ENCODE measurements around the gene CACUL1. TPM values are rescaled to one million over a fixed set of nuclear protein-coding genes. Genes with fewer than 3 reads are reported as not detected.
A peak's percentile ranks its signal among the peaks of the same experiment; 100 is the strongest.
"Not testable (repeated sequence)": the region's sequence is repeated elsewhere in the genome, so short reads cannot be mapped to it uniquely, and the experiment has no call there.

The CACUL1 gene
- polyA plus RNA-seq (ENCODE audit: insufficient read length in 10 of 10), result 10 to 100 TPM; 16.7 to 27.8 (median 21.4) TPM
- long read RNA-seq, donor 1, full-length matches to known transcripts, result 5 of 5 reads
- long read RNA-seq, donor 1, partial matches to known transcripts, result 0 of 5 reads
- long read RNA-seq, donor 1, other reads (novel, unspliced or antisense), result 0 of 5 reads
- long read RNA-seq, donor 2, full-length matches to known transcripts, result 4 of 4 reads
- long read RNA-seq, donor 2, partial matches to known transcripts, result 0 of 4 reads
- long read RNA-seq, donor 2, other reads (novel, unspliced or antisense), result 0 of 4 reads
- long read RNA-seq, donor 3, result 0 reads
- long read RNA-seq, donor 4, full-length matches to known transcripts, result 2 of 2 reads
- long read RNA-seq, donor 4, partial matches to known transcripts, result 0 of 2 reads
- long read RNA-seq, donor 4, other reads (novel, unspliced or antisense), result 0 of 2 reads
- long read RNA-seq, donor 5, full-length matches to known transcripts, result 12 of 12 reads
- long read RNA-seq, donor 5, partial matches to known transcripts, result 0 of 12 reads
- long read RNA-seq, donor 5, other reads (novel, unspliced or antisense), result 0 of 12 reads
- long read RNA-seq, donor 6, full-length matches to known transcripts, result 7 of 7 reads
- long read RNA-seq, donor 6, partial matches to known transcripts, result 0 of 7 reads
- long read RNA-seq, donor 6, other reads (novel, unspliced or antisense), result 0 of 7 reads
- long read RNA-seq, donor 7, full-length matches to known transcripts, result 6 of 6 reads
- long read RNA-seq, donor 7, partial matches to known transcripts, result 0 of 6 reads
- long read RNA-seq, donor 7, other reads (novel, unspliced or antisense), result 0 of 6 reads
- long read RNA-seq, donor 8, full-length matches to known transcripts, result 10 of 10 reads
- long read RNA-seq, donor 8, partial matches to known transcripts, result 0 of 10 reads
- long read RNA-seq, donor 8, other reads (novel, unspliced or antisense), result 0 of 10 reads
- long read RNA-seq, donor 9, result 0 reads

DNA sequence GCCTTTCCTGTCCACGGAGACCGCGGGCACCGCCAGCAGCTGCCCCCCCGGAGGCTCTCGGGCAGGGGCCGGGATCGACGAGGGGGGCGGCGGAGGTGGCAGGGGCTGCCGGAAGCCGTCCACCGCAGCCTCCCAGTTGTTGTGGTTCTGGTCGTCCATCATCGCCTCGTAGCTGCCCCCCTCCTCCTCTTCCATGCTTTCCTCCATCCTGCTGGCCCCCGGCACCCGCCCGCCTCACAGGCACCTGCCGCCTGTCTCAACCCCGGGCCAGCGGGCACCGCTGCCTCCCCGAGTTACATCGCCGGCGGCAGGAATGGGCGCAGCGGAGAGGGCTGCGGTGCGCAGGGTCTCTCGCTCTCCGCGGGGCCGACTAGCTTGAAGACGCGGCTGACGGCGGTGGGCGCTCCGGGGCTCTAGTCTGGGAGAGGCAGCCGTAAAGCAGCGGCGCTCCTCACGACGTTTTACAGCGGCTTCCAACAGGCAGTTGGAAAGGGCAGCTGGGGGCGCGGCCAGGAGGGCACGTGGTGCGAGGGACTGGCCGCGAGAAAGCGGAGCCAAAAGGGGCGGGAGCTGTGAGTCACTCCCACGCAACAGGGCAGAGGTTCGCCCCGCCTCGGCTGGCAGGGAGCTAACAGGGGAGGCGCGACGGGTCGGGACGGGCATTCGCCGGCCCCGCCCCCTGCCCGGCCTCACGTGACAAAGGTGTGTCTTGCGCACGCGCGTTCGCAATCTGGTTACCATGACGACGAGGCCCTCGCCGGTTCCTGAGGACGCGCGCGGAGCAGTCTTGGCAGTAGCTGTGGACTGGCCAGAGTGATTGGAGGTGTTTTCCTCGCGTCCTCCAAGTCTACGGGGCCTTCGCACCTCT lies at the start of gene CACUL1:
CACUL1 (minus strand) TSS at position 415 of the 868 bp plus-strand sequence; CDS start at position 207, 208 bp downstream.
- peak; percentile 100 for DNase-seq

DNA sequence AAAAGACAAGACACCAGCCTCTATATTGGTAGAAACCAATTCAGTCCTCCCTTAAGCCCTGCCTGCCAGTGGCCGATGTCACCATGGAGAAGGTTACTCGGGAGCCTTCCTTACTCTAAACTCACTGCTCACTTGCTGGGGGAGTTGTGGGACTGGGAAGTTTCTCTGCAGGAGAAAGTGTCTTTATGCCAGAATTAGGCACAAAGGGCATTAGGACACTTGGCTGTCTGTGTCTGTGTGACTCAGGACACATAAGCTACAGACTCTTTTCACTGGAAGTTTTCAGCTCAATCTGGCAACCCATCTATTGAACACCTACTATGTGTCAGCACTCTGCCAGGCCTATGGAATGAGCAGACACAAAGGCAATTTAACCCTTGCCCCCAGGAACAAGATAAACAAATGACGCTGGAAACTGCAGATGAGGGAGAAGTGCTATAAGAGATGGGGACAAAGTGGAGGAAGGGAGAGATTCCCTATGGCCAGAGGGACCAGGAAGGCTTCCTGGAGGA lies 49.5 kb upstream of the CACUL1 start:
- DNase-seq, result no peak

DNA sequence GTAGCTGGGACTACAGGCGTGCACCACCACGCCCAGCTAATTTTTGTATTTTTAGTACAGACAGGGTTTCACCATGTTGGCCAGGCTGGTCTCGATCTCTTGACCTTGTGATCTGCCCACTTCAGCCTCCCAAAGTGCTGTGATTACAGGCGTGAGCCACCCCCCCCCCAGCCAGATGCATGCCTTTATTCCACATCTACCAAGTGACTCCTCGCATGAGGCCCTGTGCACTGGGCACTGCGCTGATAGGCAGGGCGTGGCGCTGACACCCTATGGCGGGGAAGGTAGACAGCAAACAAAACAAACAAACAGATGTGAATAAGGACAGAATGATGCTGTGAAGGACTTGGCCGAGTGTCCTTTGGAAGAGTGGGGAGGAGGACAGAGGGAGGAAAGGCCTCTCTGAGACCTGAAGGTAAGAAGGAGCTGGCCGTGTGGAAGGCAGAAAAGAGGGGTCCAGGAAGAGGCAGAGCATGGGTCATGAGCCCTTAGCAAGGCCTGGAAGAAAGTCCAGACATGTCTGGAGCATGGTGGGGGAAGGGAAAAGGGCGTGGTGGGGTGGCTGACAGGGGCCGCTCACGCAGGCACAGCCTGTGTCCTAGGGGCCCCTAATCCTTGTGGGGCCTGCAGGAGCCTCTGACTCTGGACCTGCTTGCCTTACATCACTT lies 47.5 kb upstream of the CACUL1 start:
- DNase-seq, result no peak

DNA sequence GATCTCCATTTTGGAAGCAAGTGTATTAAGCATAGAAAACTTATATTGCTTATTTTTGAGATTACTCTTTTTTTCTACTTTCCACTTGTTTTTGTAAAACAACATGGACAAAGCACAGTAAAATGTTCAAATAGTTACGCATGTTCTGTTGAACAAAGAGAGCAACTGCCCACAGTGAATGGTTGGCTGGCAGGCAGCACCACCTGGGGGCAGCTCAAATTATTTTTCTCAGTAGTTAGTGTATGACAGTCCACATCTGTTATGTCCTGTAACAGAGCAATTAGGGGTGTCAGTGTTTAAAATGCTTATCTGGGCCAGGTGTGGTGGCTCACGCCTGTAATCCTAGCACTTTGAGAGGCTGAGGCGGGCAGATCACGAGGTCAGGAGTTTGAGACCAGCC lies 46.1 kb upstream of the CACUL1 start:
- DNase-seq, result peak in 1 of 3 donors; percentile 30

DNA sequence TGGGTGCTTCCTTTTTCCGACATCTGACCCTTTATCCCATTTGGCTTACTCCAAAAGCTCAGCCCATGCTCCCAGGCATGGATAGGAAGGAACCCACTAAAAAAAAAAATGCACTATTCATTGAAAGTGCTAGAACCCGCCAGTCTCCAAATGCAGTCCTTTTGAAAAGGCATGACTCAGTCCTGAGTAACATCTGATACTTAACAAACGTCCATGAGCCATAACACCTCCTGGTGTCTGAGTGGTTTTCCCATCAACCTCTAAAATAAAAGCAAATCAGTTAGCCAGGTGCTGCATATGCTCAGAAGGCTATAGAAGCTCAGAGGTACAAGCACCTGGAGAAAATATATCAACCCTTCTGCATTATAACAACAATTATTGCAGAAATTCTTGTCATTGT lies 45.0 kb upstream of the CACUL1 start:
- no peak for DNase-seq

DNA sequence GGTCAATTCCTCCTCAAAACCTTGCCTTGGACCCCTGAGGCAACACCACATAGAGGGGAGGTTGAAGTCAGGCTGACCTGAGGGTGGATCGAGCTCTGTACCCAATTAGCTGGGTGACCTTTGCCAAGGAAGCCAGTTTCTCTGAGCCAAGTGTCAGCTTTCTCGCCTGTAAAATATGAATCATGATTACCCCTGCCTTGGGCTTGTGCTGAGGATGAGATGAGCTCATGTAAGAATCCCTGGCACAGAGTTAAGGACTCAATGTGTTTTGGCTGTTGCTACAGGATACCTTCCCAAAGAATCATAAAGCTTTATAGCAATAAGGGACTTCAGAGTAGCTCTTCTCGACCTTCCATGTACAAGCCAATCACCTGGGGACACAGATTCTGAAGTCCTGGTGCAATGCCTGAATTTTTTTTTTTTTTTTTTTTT lies 43.5 kb upstream of the CACUL1 start:
- DNase-seq, result peak in 2 of 3 donors; percentile 78 to 89

DNA sequence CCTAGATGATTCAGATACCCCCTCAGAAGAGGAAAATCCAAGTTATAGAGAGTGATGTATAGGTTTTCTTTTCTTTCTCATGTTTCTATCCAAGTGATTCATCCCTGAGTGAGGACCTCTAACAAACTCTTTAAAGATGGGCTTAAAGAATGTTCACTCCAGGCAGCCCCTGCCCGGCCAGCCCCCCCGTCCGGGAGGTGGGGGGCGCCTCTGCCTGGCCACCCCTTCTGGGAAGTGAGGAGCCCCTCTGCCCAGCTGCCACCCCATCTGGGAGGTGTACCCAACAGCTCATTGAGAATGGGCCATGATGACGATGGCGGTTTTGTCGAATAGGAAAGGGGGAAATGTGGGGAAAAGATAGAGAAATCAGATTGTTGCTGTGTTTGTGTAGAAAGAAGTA lies 40.2 kb upstream of the CACUL1 start:
- DNase-seq, result not testable (repeated sequence)

DNA sequence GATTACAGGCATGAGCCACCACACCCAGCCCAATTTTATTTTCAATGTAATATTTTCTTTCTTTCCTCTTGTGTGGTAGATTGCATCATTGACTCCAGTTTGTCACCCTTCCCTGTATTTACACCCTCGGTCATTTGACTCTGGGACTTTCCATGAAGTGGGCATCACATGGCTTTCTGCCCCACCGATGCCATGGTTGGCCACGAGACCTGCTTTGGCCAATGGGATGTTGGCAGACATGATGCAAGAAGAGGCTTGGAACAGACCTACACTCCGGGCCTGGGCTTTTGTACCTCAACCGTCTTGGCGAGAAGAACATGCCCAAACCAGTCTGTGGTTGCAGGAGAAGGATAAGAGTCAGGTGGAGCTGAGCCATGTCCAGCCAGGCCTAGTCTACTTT lies 38.8 kb upstream of the CACUL1 start:
- no peak for DNase-seq

DNA sequence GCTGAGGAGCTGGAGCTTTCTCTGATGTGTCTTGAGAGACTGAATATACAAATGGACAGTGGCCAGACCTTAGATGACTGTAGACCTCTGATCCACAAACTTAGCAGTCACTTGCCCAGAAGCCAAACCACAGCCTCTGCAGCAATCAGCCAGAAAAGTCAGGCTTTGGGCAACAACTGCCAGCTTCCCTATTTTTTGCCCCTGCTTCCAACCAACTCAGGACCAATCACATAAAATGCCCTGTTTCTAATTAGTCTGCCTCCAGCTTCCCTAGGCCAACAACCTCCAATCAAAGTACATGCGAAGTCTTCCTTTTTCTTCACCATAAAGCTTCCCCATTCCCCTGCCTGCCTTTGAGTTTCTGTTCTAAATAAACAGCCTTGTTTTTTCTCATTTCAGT lies 37.8 kb upstream of the CACUL1 start:
- DNase-seq, result peak in 2 of 3 donors; percentile 10 to 36

DNA sequence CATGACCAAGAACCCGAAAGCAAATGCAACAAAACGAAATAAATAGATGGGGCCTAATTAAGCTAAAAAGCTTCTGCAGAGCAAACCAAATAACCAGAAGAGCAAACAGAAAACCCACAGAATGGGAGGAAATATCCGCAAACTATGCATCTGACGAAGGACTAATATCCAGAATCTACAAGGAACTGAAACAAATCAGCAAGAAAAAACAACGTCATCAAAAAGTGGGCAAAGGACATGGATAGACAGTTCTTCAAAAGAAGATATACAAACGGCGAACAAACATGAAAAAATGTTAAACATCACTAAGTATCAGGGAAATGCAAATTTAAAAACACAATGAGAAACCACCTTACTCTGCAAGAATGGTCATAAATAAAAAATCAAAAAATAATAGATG lies 35.3 kb upstream of the CACUL1 start:
- DNase-seq, result no peak

DNA sequence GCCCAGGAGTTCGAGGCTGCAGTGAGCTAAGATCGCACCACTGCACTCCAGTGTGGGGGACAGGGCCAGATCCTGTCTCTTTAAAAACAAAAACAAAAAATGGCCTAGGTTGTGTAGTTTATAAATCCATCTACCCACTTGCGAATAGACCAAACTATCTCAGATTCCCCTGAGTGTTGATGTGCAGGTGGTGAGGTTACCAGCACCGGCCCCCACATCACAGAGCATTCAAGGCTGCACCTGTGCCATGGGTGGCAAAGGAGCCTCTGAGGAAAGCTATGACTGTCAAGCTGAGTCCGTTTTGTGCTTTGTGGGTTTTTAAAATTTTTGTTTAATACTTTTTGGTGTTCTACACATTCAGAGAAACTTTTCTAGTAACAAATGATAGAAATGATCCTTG lies 30.8 kb upstream of the CACUL1 start:
- no peak for DNase-seq

DNA sequence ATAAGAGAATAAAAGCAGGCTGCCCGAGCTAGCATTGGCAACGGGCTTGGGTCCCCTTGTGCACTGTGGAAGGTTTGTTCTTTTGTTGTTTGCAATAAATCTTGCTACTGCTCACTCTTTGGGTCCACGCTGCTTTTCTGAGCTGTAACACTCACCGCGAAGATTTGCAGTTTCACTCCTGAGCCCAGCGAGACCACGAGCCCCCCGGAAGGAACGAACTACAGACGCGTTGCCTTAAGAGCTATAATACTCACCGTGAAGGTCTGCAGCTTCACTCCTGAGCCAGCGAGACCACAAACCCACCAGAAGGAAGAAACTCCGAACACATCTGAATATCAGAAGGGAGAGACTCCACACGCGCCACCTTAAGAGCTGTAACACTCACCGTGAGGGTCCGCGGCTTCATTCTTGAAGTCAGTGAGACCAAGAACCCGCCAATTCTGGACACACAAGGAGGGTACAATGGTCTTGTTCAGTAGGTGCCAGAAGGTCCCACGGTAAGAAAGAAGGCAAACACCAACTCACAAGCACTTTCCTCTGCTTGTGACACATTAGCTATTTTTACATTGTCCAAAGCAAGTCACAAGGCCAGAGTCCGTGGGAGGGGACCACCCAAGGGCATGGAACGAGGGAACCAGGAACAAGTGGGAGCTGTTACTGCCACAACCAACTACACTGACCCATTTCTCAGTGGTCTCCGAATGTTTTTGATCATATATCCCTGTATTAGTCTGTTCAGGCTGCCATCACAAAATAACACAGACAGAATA lies 29.2 kb upstream of the CACUL1 start:
- no peak for DNase-seq

DNA sequence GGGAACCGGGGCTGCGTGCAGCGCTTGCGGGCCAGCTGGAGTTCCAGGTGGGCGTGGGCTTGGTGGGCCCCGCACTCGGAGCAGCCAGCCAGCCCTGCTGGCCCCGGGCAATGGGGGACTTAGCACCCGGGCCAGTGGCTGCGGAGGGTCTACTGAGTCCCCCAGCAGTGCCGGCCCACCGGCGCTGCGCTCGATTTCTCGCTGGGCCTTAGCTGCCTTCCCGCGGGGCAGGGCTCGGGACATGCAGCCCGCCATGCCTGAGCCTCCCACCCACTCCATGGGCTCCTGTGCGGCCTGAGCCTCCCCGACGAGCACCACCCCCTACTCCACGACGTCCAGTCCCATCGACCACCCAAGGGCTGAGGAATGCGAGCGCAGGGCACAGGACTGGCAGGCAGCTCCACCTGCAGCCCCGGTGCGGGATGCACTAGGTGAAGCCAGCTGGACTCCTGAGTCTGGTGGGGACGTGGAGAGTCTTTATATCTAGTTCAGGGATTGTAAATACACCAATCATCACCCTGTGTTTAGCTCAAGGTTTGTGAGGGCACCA lies 28.2 kb upstream of the CACUL1 start:
- DNase-seq, result not testable (repeated sequence)

DNA sequence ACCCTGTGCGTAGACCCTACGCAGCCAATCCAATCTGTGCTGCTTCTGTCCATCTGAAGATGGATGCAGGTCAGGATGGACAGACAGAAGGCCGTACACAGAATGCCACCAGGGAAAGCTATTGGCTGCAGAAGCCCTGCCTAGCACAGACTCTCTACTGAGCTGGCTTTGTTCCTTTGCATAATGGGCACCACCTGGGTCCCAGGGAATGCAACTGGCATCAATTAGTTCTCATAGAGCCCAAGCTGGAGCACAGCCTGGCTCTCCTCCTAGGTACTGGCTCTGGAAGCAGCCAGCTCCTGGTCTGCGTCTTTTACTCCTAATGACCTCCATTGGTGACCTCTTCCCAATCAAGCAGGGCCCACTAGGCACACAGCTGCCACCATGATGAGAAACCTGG lies 26.8 kb upstream of the CACUL1 start:
- no peak for DNase-seq

DNA sequence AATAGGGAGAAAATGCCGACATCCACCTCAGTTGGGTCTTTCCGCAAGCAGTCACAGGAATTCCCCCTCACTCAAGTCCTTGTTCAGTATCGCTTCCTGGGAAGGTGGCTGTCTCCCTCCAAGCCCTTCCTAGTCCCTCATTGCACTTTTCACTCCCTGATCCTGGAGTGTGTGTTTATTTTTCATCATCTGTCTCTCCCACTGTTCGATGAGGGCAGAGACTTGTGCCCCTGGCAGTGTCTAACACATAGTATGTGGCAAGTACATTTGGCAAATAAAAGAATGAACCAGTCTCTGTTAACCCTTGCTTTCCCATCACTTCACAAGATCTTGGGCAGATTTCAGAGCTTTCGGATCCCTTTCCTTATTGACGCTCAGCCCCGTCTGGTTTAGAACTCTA lies 24.0 kb upstream of the CACUL1 start:
- no peak for DNase-seq

DNA sequence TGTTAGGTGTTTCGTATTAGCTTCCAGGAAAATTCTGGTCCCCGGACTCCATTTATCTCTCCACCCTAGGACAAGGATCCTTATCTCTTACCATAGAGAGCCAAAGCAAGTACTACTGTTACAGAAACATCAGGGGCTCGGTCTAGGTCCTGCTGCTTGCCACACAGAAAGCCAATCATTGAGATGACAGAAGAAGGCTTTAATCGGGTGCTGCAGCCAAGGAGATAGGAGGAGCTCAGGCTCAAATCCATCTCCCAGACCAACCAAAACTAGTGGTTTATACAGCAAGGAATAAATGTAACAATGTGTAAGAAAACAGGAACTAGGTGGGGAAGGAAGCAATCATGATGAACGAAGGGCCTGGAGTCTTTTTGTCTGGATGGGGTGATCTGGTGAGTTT lies 22.2 kb upstream of the CACUL1 start:
- DNase-seq, result no peak

DNA sequence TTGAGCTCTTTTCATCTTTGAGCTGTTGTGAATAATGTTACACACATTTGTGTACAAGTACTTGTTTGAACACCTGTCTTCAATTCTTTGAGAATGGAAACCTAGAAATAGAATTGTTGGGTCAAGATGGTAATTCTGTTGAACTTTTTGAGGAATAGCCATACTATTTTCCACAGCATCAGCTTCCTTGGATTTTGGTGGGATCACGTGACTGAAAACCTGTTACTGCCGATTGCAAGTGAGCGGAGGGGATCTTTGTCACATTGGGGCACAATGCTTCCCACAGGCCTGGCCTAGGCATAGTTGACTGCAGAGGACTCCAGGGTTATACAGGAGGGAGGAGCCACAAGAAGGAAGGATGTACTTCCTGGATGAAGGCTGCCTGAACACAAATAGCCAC lies 21.3 kb upstream of the CACUL1 start:
- no peak for DNase-seq

DNA sequence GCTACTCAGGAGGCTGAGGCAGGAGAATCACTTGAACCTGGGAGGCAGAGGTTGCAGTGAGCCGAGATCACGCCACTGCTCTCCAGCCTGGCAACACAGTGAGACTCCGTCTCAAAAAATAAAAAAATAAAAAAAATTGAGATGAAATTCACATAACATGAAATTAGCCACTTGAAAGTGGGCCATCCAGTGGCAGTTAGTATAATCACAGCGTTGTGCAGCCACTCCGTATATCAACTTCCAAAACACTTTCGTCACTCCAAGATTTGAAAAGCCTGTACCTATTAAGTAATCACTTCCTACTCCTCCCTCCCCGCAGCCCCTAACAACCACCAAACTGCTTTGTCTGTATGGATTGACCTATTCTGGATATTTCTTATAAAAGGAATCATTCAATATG lies 20.7 kb upstream of the CACUL1 start:
- DNase-seq, result no peak

DNA sequence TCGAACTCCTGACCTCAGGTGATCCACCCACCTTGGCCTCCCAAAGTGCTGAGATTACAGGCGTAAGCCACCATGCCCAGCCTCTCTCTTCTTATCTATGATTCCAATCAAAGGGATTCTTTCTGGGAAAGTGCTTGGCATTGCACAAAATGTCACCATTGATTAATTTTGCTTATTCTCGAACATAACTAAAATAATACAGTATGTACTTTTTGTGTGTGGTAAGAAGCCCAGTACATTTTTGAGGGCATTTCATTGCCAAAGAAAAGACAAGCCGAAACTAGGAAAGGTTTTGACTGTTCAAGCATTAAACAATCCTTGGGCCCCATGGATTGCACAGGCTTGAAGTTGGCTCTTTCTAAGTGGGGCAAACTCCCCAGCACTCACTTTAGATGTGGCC lies 18.3 kb upstream of the CACUL1 start:
- no peak for DNase-seq

DNA sequence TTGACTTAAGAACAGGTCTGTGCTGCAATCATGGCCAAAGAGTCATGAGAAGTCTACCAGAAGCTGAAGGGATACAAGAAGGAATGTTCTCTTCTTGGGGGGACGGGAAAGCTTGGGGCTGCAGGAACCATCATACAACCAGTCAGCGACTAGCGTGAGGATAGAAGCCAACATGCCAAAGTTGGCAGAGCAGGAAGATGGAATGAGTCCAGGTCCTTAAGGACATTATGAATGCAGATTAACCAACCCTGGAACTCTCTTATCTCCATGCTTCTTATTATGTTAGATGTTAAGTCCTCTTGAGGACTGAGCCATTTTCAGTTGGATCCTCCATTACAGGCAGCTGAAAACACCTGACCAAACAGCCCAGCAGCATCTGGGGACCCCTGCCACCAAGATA lies 17.2 kb upstream of the CACUL1 start:
- no peak for DNase-seq
